Karpas-422 (cell line): ENCODE results near the gene AMFR. TPM values are rescaled to one million over a fixed set of nuclear protein-coding genes. Genes with fewer than 3 reads are reported as not detected.

ENCODE experiments used
- DNase-seq: peaks from one replicate; pipeline ENCODE4 v3.0.0-alpha.2; 2015
- H2AFZ ChIP-seq: fragments of 200-600 bp; sonication (generic); 2 replicates; pipeline ENCODE4 v1.6.1; 2014; ENCODE audit warnings: antibody characterized with exemption, low read length, mixed read lengths
- H3K27ac ChIP-seq: fragments of 200-600 bp; sonication (generic); 2 replicates; pipeline ENCODE4 v1.5.1; 2014; ENCODE audit warnings: mild to moderate bottlenecking, low read length, moderate library complexity
- H3K27me3 ChIP-seq: fragments of 200-600 bp; sonication (generic); 2 replicates; pipeline ENCODE4 v1.6.1; 2014; ENCODE audit warnings: low read length, mixed read lengths
- H3K36me3 ChIP-seq: fragments of 200-600 bp; sonication (generic); 2 replicates; pipeline ENCODE4 v1.6.1; 2014; ENCODE audit warnings: low read length, mixed read lengths; ENCODE audit not compliant: insufficient read depth
- H3K4me1 ChIP-seq: fragments of 200-600 bp; sonication (generic); 2 replicates; pipeline ENCODE4 v1.6.1; 2014; ENCODE audit warnings: mild to moderate bottlenecking, low read length, mixed read lengths
- H3K4me2 ChIP-seq: fragments of 200-600 bp; sonication (generic); 2 replicates; pipeline ENCODE4 v1.6.1; 2014; ENCODE audit warnings: low read length, low read depth, mild to moderate bottlenecking; ENCODE audit not compliant: poor library complexity, severe bottlenecking
- H3K4me3 ChIP-seq: fragments of 200-600 bp; sonication (generic); 2 replicates; pipeline ENCODE4 v1.5.1; 2014; ENCODE audit warnings: mild to moderate bottlenecking, antibody characterized with exemption, low read length, mixed read lengths
- H3K79me2 ChIP-seq: fragments of 200-600 bp; sonication (generic); 2 replicates; pipeline ENCODE4 v1.6.1; 2014; ENCODE audit warnings: mild to moderate bottlenecking, low read length, mixed read lengths
- H3K9ac ChIP-seq: fragments of 200-600 bp; sonication (generic); 2 replicates; pipeline ENCODE4 v1.6.0; 2014; ENCODE audit warnings: low read length
- H3K9me2 ChIP-seq: fragments of 200-600 bp; sonication (generic), shearing (Covaris generic); replicated peaks from 2 replicates; pipeline ENCODE4 v1.6.0; 2014; ENCODE audit warnings: mild to moderate bottlenecking, low read length, moderate library complexity; ENCODE audit not compliant: insufficient read depth
- H3K9me3 ChIP-seq: fragments of 300-700, 200-600 bp; sonication (generic); 2 replicates; pipeline ENCODE4 v1.6.1; 2014; ENCODE audit warnings: low read length, mixed read lengths
- H4K20me1 ChIP-seq: fragments of 200-600 bp; sonication (generic); 2 replicates; pipeline ENCODE4 v1.6.1; 2014; ENCODE audit warnings: mild to moderate bottlenecking, antibody characterized with exemption, low read length, low read depth; ENCODE audit not compliant: insufficient read depth
- total RNA-seq: library from RNA; depleted of rRNA; stranded (reverse); fragments of >200 nt; shearing (Covaris generic); gene quantifications from 2 replicates; pipeline ENCODE4 v1.2.3, GENCODE V29; 2014; ENCODE audit warnings: low replicate concordance

AMFR gene
- total RNA-seq, 1 experiment from 2014 or later: 243 TPM

GRCh38 chr16:56343661-56344517 is 81.5 kb downstream of the AMFR start:
- no peaks in the 10 kb centered on the region for H3K27me3 ChIP-seq
- no peak overlapping the region for H3K9ac ChIP-seq
- DNase-seq: no peak
- H3K4me2 ChIP-seq: no peak overlapping the region
- no peaks in the 10 kb centered on the region for H3K79me2 ChIP-seq
- H3K36me3 ChIP-seq: no peaks in the 10 kb centered on the region
- H3K9me2 ChIP-seq: no peaks in the 10 kb centered on the region
- no peak overlapping the region for H2AFZ ChIP-seq
- H4K20me1 ChIP-seq: no peaks in the 10 kb centered on the region
- H3K27ac ChIP-seq: no peak overlapping the region
- H3K9me3 ChIP-seq: no peaks in the 10 kb centered on the region
- H3K4me1 ChIP-seq: no peaks in the 10 kb centered on the region
- H3K4me3 ChIP-seq: no peak overlapping the region

GRCh38 chr16:56341656-56342399 is 83.5 kb downstream of the AMFR start:
- no peaks in the 10 kb centered on the region for H3K79me2 ChIP-seq
- H3K4me2 ChIP-seq: no peak overlapping the region
- H3K36me3 ChIP-seq: no peaks in the 10 kb centered on the region
- no peaks in the 10 kb centered on the region for H3K27me3 ChIP-seq
- no peak overlapping the region for H2AFZ ChIP-seq
- no peak overlapping the region for H3K4me3 ChIP-seq
- no peak for DNase-seq
- no peak overlapping the region for H3K27ac ChIP-seq
- no peaks in the 10 kb centered on the region for H4K20me1 ChIP-seq
- H3K4me1 ChIP-seq: peaks cover 11% of the 10 kb centered on the region
- no peaks in the 10 kb centered on the region for H3K9me3 ChIP-seq
- no peak overlapping the region for H3K9ac ChIP-seq
- no peaks in the 10 kb centered on the region for H3K9me2 ChIP-seq

- Histone ChIP-seq H3K4me2 (no peak overlapping the region), H3K27ac (no peak overlapping the region), H3K9me3 (no peaks in the 10 kb centered on the region), H3K79me2 (no peaks in the 10 kb centered on the region), H3K27me3 (no peaks in the 10 kb centered on the region), H4K20me1 (no peaks in the 10 kb centered on the region), H3K9me2 (no peaks in the 10 kb centered on the region), H2AFZ (no peak overlapping the region), H3K9ac (no peak overlapping the region), H3K4me3 (no peak overlapping the region), H3K36me3 (no peaks in the 10 kb centered on the region), H3K4me1 (peaks cover 11% of the 10 kb centered on the region)
- DNase-seq: no peak
Observed at GRCh38 chr16:56340864-56341365, 84.4 kb downstream of the AMFR start.

- H3K9me2 ChIP-seq: no peaks in the 10 kb centered on the region
- H3K9me3 ChIP-seq: no peaks in the 10 kb centered on the region
- H3K4me2 ChIP-seq: no peak overlapping the region
- no peaks in the 10 kb centered on the region for H3K36me3 ChIP-seq
- H3K79me2 ChIP-seq: no peaks in the 10 kb centered on the region
- H3K27me3 ChIP-seq: no peaks in the 10 kb centered on the region
- no peak overlapping the region for H2AFZ ChIP-seq
- DNase-seq: no peak
- no peak overlapping the region for H3K9ac ChIP-seq
- no peak overlapping the region for H3K27ac ChIP-seq
- H3K4me1 ChIP-seq: peaks cover 11% of the 10 kb centered on the region
- H3K4me3 ChIP-seq: no peak overlapping the region
- H4K20me1 ChIP-seq: no peaks in the 10 kb centered on the region
Observed at GRCh38 chr16:56340416-56340815, 84.9 kb downstream of the AMFR start.

GRCh38 chr16:56339431-56340195 is 85.7 kb downstream of the AMFR start:
- H3K4me2 ChIP-seq: no peak overlapping the region
- H3K27me3 ChIP-seq: no peaks in the 10 kb centered on the region
- no peaks in the 10 kb centered on the region for H3K36me3 ChIP-seq
- no peaks in the 10 kb centered on the region for H4K20me1 ChIP-seq
- H3K9ac ChIP-seq: no peak overlapping the region
- no peak overlapping the region for H3K4me3 ChIP-seq
- no peaks in the 10 kb centered on the region for H3K79me2 ChIP-seq
- no peak overlapping the region for H2AFZ ChIP-seq
- H3K4me1 ChIP-seq: peaks cover 11% of the 10 kb centered on the region
- no peak overlapping the region for H3K27ac ChIP-seq
- no peak for DNase-seq
- no peaks in the 10 kb centered on the region for H3K9me2 ChIP-seq
- H3K9me3 ChIP-seq: no peaks in the 10 kb centered on the region

- Histone ChIP-seq H3K4me3 (no peak overlapping the region), H3K9me2 (no peaks in the 10 kb centered on the region), H3K27ac (no peak overlapping the region), H3K79me2 (no peaks in the 10 kb centered on the region), H4K20me1 (no peaks in the 10 kb centered on the region), H3K4me1 (peaks cover 11% of the 10 kb centered on the region), H3K4me2 (no peak overlapping the region), H3K9ac (no peak overlapping the region), H3K36me3 (no peaks in the 10 kb centered on the region), H3K27me3 (no peaks in the 10 kb centered on the region), H2AFZ (no peak overlapping the region), H3K9me3 (no peaks in the 10 kb centered on the region)
- no peak for DNase-seq
Observed at GRCh38 chr16:56338566-56339318, 86.6 kb downstream of the AMFR start.

- Histone ChIP-seq H3K4me3 (no peak overlapping the region), H3K79me2 (no peaks in the 10 kb centered on the region), H2AFZ (no peak overlapping the region), H3K9me3 (no peaks in the 10 kb centered on the region), H3K36me3 (no peaks in the 10 kb centered on the region), H3K9me2 (no peaks in the 10 kb centered on the region), H3K27ac (no peak overlapping the region), H4K20me1 (no peaks in the 10 kb centered on the region), H3K27me3 (no peaks in the 10 kb centered on the region), H3K9ac (no peak overlapping the region), H3K4me2 (no peak overlapping the region), H3K4me1 (peaks cover 11% of the 10 kb centered on the region)
- no peak for DNase-seq
Observed at GRCh38 chr16:56337858-56338325, 87.5 kb downstream of the AMFR start.
